IPS DF 6.9 (cell line): Measurements from ENCODE around the gene PSME3IP1.
"Not testable (repeated sequence)": the region's sequence is repeated elsewhere in the genome, so short reads cannot be mapped to it uniquely, and the experiment has no call there.

Experiments used
- DNase-seq: peaks from one replicate; pipeline ENCODE4 v3.0.0-alpha.2; 2013; ENCODE audit warnings: low read depth, low spot score
- H3K27ac ChIP-seq: one replicate; pipeline ENCODE4 v1.5.1; 2013; ENCODE audit warnings: low read length, control low read depth
- H3K27me3 ChIP-seq: 2 replicates; pipeline ENCODE4 v1.6.1; 2013; ENCODE audit warnings: mild to moderate bottlenecking, low read length; ENCODE audit not compliant: control insufficient read depth, insufficient read depth
- H3K36me3 ChIP-seq: 2 replicates; pipeline ENCODE4 v1.6.1; 2013; ENCODE audit warnings: low read length; ENCODE audit not compliant: control insufficient read depth, insufficient read depth
- H3K4me1 ChIP-seq: 2 replicates; pipeline ENCODE4 v1.6.1; 2013; ENCODE audit warnings: low read length; ENCODE audit not compliant: control insufficient read depth, insufficient read depth
- H3K4me3 ChIP-seq: 2 replicates; pipeline ENCODE4 v1.5.1; 2013; ENCODE audit warnings: mild to moderate bottlenecking, low read length
- H3K9me3 ChIP-seq: 2 replicates; pipeline ENCODE4 v1.6.1; 2013; ENCODE audit warnings: low read length, inconsistent platforms; ENCODE audit not compliant: control insufficient read depth, insufficient read depth
- WGBS: extraction: QIAGEN DNeasy Blood & Tissue Kit; methylation state at CpG from one replicate; pipeline ENCODE4 v1.1.7; 2013; ENCODE audit warnings: mixed read lengths, missing lambda C conversion rate; ENCODE audit not compliant: insufficient read length, insufficient coverage; 5-methylcytosine and 5-hydroxymethylcytosine counted together

PSME3IP1 gene

GRCh38 chr16:57200321-57200720 lies 14.5 kb upstream of the PSME3IP1 start:
- DNase-seq, H3K9me3 ChIP-seq, H3K27ac ChIP-seq, H3K36me3 ChIP-seq, H3K4me3 ChIP-seq, H3K4me1 ChIP-seq, H3K27me3 ChIP-seq: not testable (repeated sequence)
- WGBS = no CpG with 5 or more reads among the region's 24 CpGs

GRCh38 chr16:57196753-57197152 lies 10.9 kb upstream of the PSME3IP1 start:
- no peaks in the 10 kb centered on the region for H3K9me3 ChIP-seq
- no peaks in the 10 kb centered on the region for H3K4me1 ChIP-seq
- H3K27me3 ChIP-seq = no peaks in the 10 kb centered on the region
- no CpG with 5 or more reads among the region's 3 CpGs for WGBS
- no peak for DNase-seq
- H3K27ac ChIP-seq = no peak overlapping the region
- H3K4me3 ChIP-seq = no peak overlapping the region
- no peaks in the 10 kb centered on the region for H3K36me3 ChIP-seq

- Histone ChIP-seq H3K27ac (no peak overlapping the region), H3K36me3 (no peaks in the 10 kb centered on the region), H3K4me3 (no peak overlapping the region), H3K9me3 (no peaks in the 10 kb centered on the region), H3K4me1 (no peaks in the 10 kb centered on the region), H3K27me3 (no peaks in the 10 kb centered on the region)
- DNase-seq = no peak
- no CpG with 5 or more reads among the region's 4 CpGs for WGBS
Measured at GRCh38 chr16:57196286-57196685, 10.4 kb upstream of the PSME3IP1 start.

GRCh38 chr16:57194512-57194911 lies 8.7 kb upstream of the PSME3IP1 start:
- H3K4me3 ChIP-seq = no peak overlapping the region
- no peak overlapping the region for H3K27ac ChIP-seq
- no peaks in the 10 kb centered on the region for H3K36me3 ChIP-seq
- no peak for DNase-seq
- no peaks in the 10 kb centered on the region for H3K4me1 ChIP-seq
- H3K27me3 ChIP-seq = no peaks in the 10 kb centered on the region
- no peaks in the 10 kb centered on the region for H3K9me3 ChIP-seq

- WGBS = no CpG with 5 or more reads among the region's 7 CpGs
Measured at GRCh38 chr16:57192720-57193486, 7.1 kb upstream of the PSME3IP1 start.

GRCh38 chr16:57192146-57192545 lies 6.3 kb upstream of the PSME3IP1 start:
- no CpG with 5 or more reads among the region's 3 CpGs for WGBS
- no peaks in the 10 kb centered on the region for H3K36me3 ChIP-seq
- no peak for DNase-seq
- H3K27ac ChIP-seq = no peak overlapping the region
- no peaks in the 10 kb centered on the region for H3K27me3 ChIP-seq
- H3K4me1 ChIP-seq = no peaks in the 10 kb centered on the region
- H3K4me3 ChIP-seq = no peak overlapping the region
- H3K9me3 ChIP-seq = no peaks in the 10 kb centered on the region

More at GRCh38 chr16:57192720-57193486, 7.1 kb upstream of the PSME3IP1 start:
- Histone ChIP-seq H3K4me1 (no peaks in the 10 kb centered on the region), H3K9me3 (no peaks in the 10 kb centered on the region), H3K36me3 (no peaks in the 10 kb centered on the region), H3K4me3 (no peak overlapping the region), H3K27me3 (no peaks in the 10 kb centered on the region), H3K27ac (no peak overlapping the region)
- DNase-seq = no peak

GRCh38 chr16:57191056-57191571 lies 5.3 kb upstream of the PSME3IP1 start:
- Histone ChIP-seq H3K4me3 (no peak overlapping the region), H3K9me3 (no peaks in the 10 kb centered on the region), H3K27me3 (no peaks in the 10 kb centered on the region), H3K27ac (no peak overlapping the region), H3K36me3 (no peaks in the 10 kb centered on the region), H3K4me1 (no peaks in the 10 kb centered on the region)
- no peak for DNase-seq
- WGBS = no CpG with 5 or more reads among the region's 3 CpGs

- H3K27ac ChIP-seq = no peak overlapping the region
- no CpG with 5 or more reads among the region's 2 CpGs for WGBS
- no peaks in the 10 kb centered on the region for H3K36me3 ChIP-seq
- no peak overlapping the region for H3K4me3 ChIP-seq
- H3K9me3 ChIP-seq = no peaks in the 10 kb centered on the region
- H3K27me3 ChIP-seq = no peaks in the 10 kb centered on the region
- H3K4me1 ChIP-seq = no peaks in the 10 kb centered on the region
- DNase-seq = no peak
Measured at GRCh38 chr16:57190136-57190535, 4.3 kb upstream of the PSME3IP1 start.

- DNase-seq = not testable (repeated sequence)
Measured at GRCh38 chr16:57189527-57189926, 3.7 kb upstream of the PSME3IP1 start.

GRCh38 chr16:57188711-57189002 lies 2.8 kb upstream of the PSME3IP1 start:
- no peak for DNase-seq
- Histone ChIP-seq H3K9me3 (no peaks in the 10 kb centered on the region), H3K27ac (no peak overlapping the region), H3K4me3 (no peak overlapping the region), H3K36me3 (no peaks in the 10 kb centered on the region), H3K4me1 (peaks cover 2% of the 10 kb centered on the region; the same call in 1 of the 2 replicates), H3K27me3 (no peaks in the 10 kb centered on the region)
- WGBS = no CpG with 5 or more reads among the region's 9 CpGs

More at GRCh38 chr16:57189527-57189926, 3.7 kb upstream of the PSME3IP1 start:
- not testable (repeated sequence) for H3K4me1 ChIP-seq, H3K36me3 ChIP-seq, H3K27ac ChIP-seq, H3K27me3 ChIP-seq, H3K4me3 ChIP-seq, H3K9me3 ChIP-seq
- WGBS = no CpG with 5 or more reads among the region's 4 CpGs
